ENCODE measurements around the gene TMEM186. TPM values are rescaled to one million over a fixed set of nuclear protein-coding genes. Genes with fewer than 3 reads are reported as not detected.

TMEM186 gene, protein sequence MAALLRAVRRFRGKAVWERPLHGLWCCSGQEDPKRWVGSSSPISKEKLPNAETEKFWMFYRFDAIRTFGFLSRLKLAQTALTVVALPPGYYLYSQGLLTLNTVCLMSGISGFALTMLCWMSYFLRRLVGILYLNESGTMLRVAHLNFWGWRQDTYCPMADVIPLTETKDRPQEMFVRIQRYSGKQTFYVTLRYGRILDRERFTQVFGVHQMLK
- total RNA-seq (2014; rRNA removed; shearing (Covaris generic)), result 8.3 and 11.2 TPM in 2 replicates
- polyA plus RNA-seq (2016; fragmentation: Nextera tagmentation; extraction: Ambion mirVana), result 11.7 and 14.8 TPM in 2 replicates
- long read RNA-seq, transcript TMEM186-201 (2 exons, 1,448 nt), result major isoform, 11 of 14 reads
- long read RNA-seq, partial matches to known transcripts, result 2 of 14 reads
- long read RNA-seq, other reads (novel, unspliced or antisense), result 1 of 14 reads

DNA sequence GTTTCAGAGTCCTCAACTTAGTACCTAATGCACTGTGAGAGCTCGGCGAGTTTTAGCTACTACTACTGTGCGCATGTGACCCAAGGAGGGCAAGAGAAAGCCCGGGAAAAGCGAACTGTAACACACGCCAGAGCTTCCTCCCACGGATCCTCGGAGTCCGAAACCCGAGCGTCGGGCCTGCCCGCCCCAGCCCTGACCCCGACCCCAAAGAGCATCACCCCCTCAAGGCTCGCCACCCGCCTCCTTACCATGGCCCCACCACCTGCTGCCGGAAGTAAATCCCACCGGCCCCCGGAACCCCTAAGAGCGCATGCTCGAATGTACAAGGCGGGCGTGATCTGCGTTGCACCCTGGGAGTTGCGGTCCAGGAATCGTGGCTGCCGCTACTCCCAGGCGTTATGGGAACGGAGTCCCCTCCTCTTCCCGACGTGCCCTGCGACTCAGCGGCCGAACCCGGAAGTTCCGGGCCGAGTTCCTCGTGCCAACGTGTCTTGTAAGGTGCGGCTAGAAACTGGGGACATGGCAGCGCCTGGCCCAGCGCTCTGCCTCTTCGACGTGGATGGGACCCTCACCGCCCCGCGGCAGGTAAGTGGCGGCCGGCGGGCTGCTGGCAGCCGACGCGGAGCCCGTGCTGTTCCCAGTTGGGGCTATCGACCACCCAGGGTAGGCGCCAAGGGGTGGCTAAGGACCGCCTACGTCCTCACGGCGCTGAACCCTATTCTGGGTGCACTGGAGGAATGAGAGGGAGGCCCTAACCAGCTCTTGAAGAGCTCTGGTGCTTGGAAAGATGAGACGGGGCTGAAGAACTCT is at the start of gene TMEM186, which contains the start of gene PMM2:
Gene TMEM186 (minus strand): TSS at position 276 of the 810 bp plus-strand sequence. CDS start 25 bp downstream, at position 251.
Gene PMM2 (plus strand): TSS at position 476 of the 810 bp plus-strand sequence. CDS start 44 bp downstream, at position 520.
- Histone ChIP-seq H3K4me2 (peak within 1 kb of the TSS; percentile 85), H3K9me2 (ENCODE audit: insufficient read depth) (no peaks in the 10 kb centered on the region), H3K27ac (ENCODE audit: low read depth) (peak within 1 kb of the TSS; percentile 53; the same call in 1 of the 2 replicates), H4K20me1 (replicated peaks; ENCODE audit: insufficient read depth) (peaks cover 30% of the 10 kb centered on the region), H3K36me3 (ENCODE audit: insufficient read depth) (peaks cover 11% of the 10 kb centered on the region), H3F3A (replicated peaks; ENCODE audit: low read depth) (0 out of 2 replicates have a peak, but pooled peaks cover 8% of the 10 kb centered on the region), H3K79me2 (replicated peaks; ENCODE audit: insufficient read depth) (peaks cover 64% of the 10 kb centered on the region), H3K4me1 (ENCODE audit: insufficient read depth) (peaks cover 16% of the 10 kb centered on the region), H3K4me3 (peak within 1 kb of the TSS; percentile 90), H2AFZ (0 out of 2 replicates have a peak within 1 kb of the TSS, but pooled peaks have one; percentile 35), H3K27me3 (ENCODE audit: insufficient read depth) (no peaks in the 10 kb centered on the region)
- DNase-seq (ENCODE audit: low spot score), result peak; percentile 99
- TF ChIP-seq CREB1 (CRISPR knock-in tag; IDR thresholded peaks at IDR 0.05; ENCODE audit: low read depth) (peak; percentile 56), EZH2phosphoT487 (IDR thresholded peaks at IDR 0.05; ENCODE audit: unreplicated experiment) (no peak), ZNF114 (CRISPR knock-in tag; IDR thresholded peaks at IDR 0.05) (no peak), POLR2AphosphoS5 (IDR thresholded peaks at IDR 0.05; ENCODE audit: low read depth) (peak; percentile 90), STAT1 (IDR thresholded peaks at IDR 0.05; ENCODE audit: unreplicated experiment) (no peak)
- TF ChIP-seq, protein P1, sequence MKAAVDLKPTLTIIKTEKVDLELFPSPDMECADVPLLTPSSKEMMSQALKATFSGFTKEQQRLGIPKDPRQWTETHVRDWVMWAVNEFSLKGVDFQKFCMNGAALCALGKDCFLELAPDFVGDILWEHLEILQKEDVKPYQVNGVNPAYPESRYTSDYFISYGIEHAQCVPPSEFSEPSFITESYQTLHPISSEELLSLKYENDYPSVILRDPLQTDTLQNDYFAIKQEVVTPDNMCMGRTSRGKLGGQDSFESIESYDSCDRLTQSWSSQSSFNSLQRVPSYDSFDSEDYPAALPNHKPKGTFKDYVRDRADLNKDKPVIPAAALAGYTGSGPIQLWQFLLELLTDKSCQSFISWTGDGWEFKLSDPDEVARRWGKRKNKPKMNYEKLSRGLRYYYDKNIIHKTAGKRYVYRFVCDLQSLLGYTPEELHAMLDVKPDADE (IDR thresholded peaks at IDR 0.05), result peak; percentile 97
- peaks cover 33% of the 10 kb centered on the region for H3K36me3 Mint-ChIP-seq (ENCODE audit: low read depth)
- H3K4me1 Mint-ChIP-seq, result peaks cover 8% of the 10 kb centered on the region
- peak; percentile 98 for ATAC-seq
- H3K4me3 Mint-ChIP-seq, result peak within 1 kb of the TSS; percentile 95
- peak within 1 kb of the TSS; percentile 94 for H3K27ac Mint-ChIP-seq
- no peaks in the 10 kb centered on the region for H3K9me3 Mint-ChIP-seq
- H3K27me3 Mint-ChIP-seq (ENCODE audit: insufficient read depth, low read depth, poor library complexity), result peaks cover 7% of the 10 kb centered on the region

DNA sequence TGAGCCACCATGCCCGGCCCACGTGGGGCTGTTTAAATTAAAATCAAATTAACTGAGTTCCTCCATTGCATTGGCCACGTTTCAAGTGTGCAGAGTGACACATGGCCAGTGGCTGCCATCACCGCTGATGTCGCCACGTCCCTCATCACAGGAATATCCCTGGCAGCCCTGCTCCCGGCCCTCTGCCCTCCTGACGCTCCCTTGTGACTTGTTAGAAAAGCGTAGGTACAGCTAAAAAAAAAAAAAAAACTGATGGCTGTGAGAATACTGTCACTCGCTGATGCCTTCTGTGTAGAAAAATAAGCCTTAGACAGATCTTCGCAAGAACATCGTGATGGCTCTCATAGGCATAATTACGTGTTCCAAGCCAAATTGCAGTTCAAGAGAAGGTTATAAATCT is 49.7 kb upstream of the TMEM186 start:
- no peak for ATAC-seq
- Histone ChIP-seq H3K27me3 (ENCODE audit: insufficient read depth) (no peaks in the 10 kb centered on the region), H4K20me1 (replicated peaks; ENCODE audit: insufficient read depth) (peaks cover 3% of the 10 kb centered on the region; the same call in 1 of the 2 replicates), H3K36me3 (ENCODE audit: insufficient read depth) (no peaks in the 10 kb centered on the region), H3K79me2 (replicated peaks; ENCODE audit: insufficient read depth) (peaks cover 20% of the 10 kb centered on the region), H3K4me2 (no peak overlapping the region), H3K4me3 (no peak overlapping the region), H3K27ac (ENCODE audit: low read depth) (peak overlapping the region; percentile 69; the same call in 1 of the 2 replicates), H3K9me2 (ENCODE audit: insufficient read depth) (no peaks in the 10 kb centered on the region), H3F3A (replicated peaks; ENCODE audit: low read depth) (peaks cover 24% of the 10 kb centered on the region; the same call in 1 of the 2 replicates), H2AFZ (no peak overlapping the region), H3K4me1 (ENCODE audit: insufficient read depth) (peaks cover 21% of the 10 kb centered on the region)
- peaks cover 38% of the 10 kb centered on the region for H3K27me3 Mint-ChIP-seq (ENCODE audit: insufficient read depth, low read depth, poor library complexity)
- H3K27ac Mint-ChIP-seq, result no peak overlapping the region
- TF ChIP-seq, protein P1 (IDR thresholded peaks at IDR 0.05), result no peak
- TF ChIP-seq, protein P2, sequence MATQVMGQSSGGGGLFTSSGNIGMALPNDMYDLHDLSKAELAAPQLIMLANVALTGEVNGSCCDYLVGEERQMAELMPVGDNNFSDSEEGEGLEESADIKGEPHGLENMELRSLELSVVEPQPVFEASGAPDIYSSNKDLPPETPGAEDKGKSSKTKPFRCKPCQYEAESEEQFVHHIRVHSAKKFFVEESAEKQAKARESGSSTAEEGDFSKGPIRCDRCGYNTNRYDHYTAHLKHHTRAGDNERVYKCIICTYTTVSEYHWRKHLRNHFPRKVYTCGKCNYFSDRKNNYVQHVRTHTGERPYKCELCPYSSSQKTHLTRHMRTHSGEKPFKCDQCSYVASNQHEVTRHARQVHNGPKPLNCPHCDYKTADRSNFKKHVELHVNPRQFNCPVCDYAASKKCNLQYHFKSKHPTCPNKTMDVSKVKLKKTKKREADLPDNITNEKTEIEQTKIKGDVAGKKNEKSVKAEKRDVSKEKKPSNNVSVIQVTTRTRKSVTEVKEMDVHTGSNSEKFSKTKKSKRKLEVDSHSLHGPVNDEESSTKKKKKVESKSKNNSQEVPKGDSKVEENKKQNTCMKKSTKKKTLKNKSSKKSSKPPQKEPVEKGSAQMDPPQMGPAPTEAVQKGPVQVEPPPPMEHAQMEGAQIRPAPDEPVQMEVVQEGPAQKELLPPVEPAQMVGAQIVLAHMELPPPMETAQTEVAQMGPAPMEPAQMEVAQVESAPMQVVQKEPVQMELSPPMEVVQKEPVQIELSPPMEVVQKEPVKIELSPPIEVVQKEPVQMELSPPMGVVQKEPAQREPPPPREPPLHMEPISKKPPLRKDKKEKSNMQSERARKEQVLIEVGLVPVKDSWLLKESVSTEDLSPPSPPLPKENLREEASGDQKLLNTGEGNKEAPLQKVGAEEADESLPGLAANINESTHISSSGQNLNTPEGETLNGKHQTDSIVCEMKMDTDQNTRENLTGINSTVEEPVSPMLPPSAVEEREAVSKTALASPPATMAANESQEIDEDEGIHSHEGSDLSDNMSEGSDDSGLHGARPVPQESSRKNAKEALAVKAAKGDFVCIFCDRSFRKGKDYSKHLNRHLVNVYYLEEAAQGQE (IDR thresholded peaks at IDR 0.05; ENCODE audit: unreplicated experiment), result no peak
- no peak overlapping the region for H3K4me3 Mint-ChIP-seq
- DNase-seq (ENCODE audit: low spot score), result no peak
- H3K36me3 Mint-ChIP-seq (ENCODE audit: low read depth), result peaks cover 47% of the 10 kb centered on the region
- peaks cover 3% of the 10 kb centered on the region; the same call in 1 of the 3 replicates for H3K9me3 Mint-ChIP-seq
- peaks cover 54% of the 10 kb centered on the region for H3K4me1 Mint-ChIP-seq

Measured in GM23338 (cell line).